H1 (cell line): Measurements from ENCODE around the gene GFOD1. TPM values are rescaled to one million over a fixed set of nuclear protein-coding genes. Genes with fewer than 3 reads are reported as not detected.
A peak's percentile ranks its signal among the peaks of the same experiment; 100 is the strongest.

ENCODE experiments used
- CTCF ChIA-PET: fragments of 300-600 bp; sonication (Branson Sonifier 250); formaldehyde crosslinking; loops from one replicate; lab custom pipeline; 2021; ENCODE audit not compliant: partially characterized antibody; lab: Charles Lee
- POLR2A ChIA-PET: fragments of 300-600 bp; sonication (Branson Sonifier 250); formaldehyde crosslinking; loops from one replicate; lab custom pipeline; 2021; ENCODE audit warnings: inconsistent platforms; ENCODE audit not compliant: partially characterized antibody; lab: Charles Lee
- DNase-seq, 2 experiments: peaks; one replicate each; pipeline versions ENCODE4 v3.0.0 to v3.0.0-alpha.2; 2010 to 2022; ENCODE audit warnings: low spot score in 2 of 2, low read depth in 1 of 2, mixed read lengths in 1 of 2
- FAIRE-seq: peaks from 2 replicates; lab custom pipeline; 2011; peaks lifted over from hg19 to GRCh38; lab: Jason Lieb, UNC
- H2AFZ ChIP-seq: 2 replicates; pipeline ENCODE4 v1.8.1; 2012; ENCODE audit warnings: low read length, inconsistent platforms
- H2AK5ac ChIP-seq: 2 replicates; pipeline ENCODE4 v1.6.1; 2013; ENCODE audit warnings: low read depth, low read length
- H2BK120ac ChIP-seq: replicated peaks from 2 replicates; pipeline ENCODE3; 2013; ENCODE audit warnings: low read depth, low read length, inconsistent platforms
- H2BK12ac ChIP-seq: 2 replicates; pipeline ENCODE4 v1.6.1; 2013; ENCODE audit warnings: low read depth, low read length
- H2BK15ac ChIP-seq: 2 replicates; pipeline ENCODE4 v1.6.1; 2013; ENCODE audit warnings: low read length
- H2BK20ac ChIP-seq: 2 replicates; pipeline ENCODE4 v1.6.1; 2013; ENCODE audit warnings: low read length
- H2BK5ac ChIP-seq: 2 replicates; pipeline ENCODE4 v1.6.1; 2013; ENCODE audit warnings: low read depth, low read length
- H3K14ac ChIP-seq: 2 replicates; pipeline ENCODE4 v1.6.1; 2013; ENCODE audit warnings: inconsistent platforms; ENCODE audit not compliant: insufficient read length
- H3K18ac ChIP-seq: 2 replicates; pipeline ENCODE4 v1.6.1; 2013; ENCODE audit warnings: low read length; ENCODE audit errors: extremely low read depth
- H3K23ac ChIP-seq: 2 replicates; pipeline ENCODE4 v1.6.1; 2013; ENCODE audit warnings: inconsistent platforms; ENCODE audit not compliant: insufficient read length
- H3K23me2 ChIP-seq: 2 replicates; pipeline ENCODE4 v1.6.1; 2013; ENCODE audit warnings: low read depth, low read length
- H3K27ac ChIP-seq: 2 replicates; pipeline ENCODE4 v1.6.1; 2011; ENCODE audit warnings: low read depth, low read length, inconsistent platforms
- H3K27me3 ChIP-seq, 4 experiments: replicated peaks in 1 of 4; 1 replicate in 1 of 4; 2 replicates in 3 of 4; pipeline versions ENCODE4 v1.6.1 to v1.8.1; 2011 to 2013; ENCODE audit warnings: low read length in 3 of 4, mild to moderate bottlenecking in 3 of 4, inconsistent platforms in 2 of 4, mixed read lengths in 2 of 4, moderate library complexity in 1 of 4; ENCODE audit not compliant: control insufficient read depth in 3 of 4, insufficient read depth in 3 of 4; ENCODE audit errors: extremely low read depth in 1 of 4
- H3K36me3 ChIP-seq, 4 experiments: 2 replicates each; pipeline versions ENCODE4 v1.6.1 to v1.8.1; 2011 to 2013; ENCODE audit warnings: mild to moderate bottlenecking in 4 of 4, low read length in 3 of 4, moderate library complexity in 2 of 4, control low read depth in 1 of 4, inconsistent platforms in 1 of 4; ENCODE audit not compliant: insufficient read depth in 4 of 4, control insufficient read depth in 2 of 4
- H3K4ac ChIP-seq: replicated peaks from 2 replicates; pipeline ENCODE3; 2013; ENCODE audit warnings: low read length, low read depth, mixed read lengths, inconsistent platforms; ENCODE audit not compliant: insufficient read length
- H3K4me1 ChIP-seq, 4 experiments: replicated peaks in 1 of 4; 1 replicate in 1 of 4; 2 replicates in 3 of 4; pipeline versions ENCODE4 v1.6.1 to v1.8.1; 2011 to 2013; ENCODE audit warnings: low read length in 3 of 4, inconsistent platforms in 2 of 4, mixed read lengths in 1 of 4; ENCODE audit not compliant: insufficient read depth in 4 of 4, control insufficient read depth in 3 of 4
- H3K4me2 ChIP-seq, 2 experiments: 2 replicates each; pipeline versions ENCODE4 v1.6.1 to v1.8.1; 2011 to 2013; ENCODE audit warnings: low read depth in 2 of 2, low read length in 2 of 2, control low read depth in 1 of 2, inconsistent platforms in 1 of 2, mild to moderate bottlenecking in 1 of 2; ENCODE audit not compliant: insufficient read depth in 1 of 2
- H3K4me3 ChIP-seq, 4 experiments: fragments of 200-600, 300-600 bp in 1 of 4; sonication (generic), shearing (Covaris generic), sonication (Bioruptor Twin) in 1 of 4; 2 replicates each; pipeline versions ENCODE4 v1.5.1 to v1.8.1; 2011 to 2016; ENCODE audit warnings: low read length in 4 of 4, low read depth in 3 of 4, control low read depth in 2 of 4, inconsistent platforms in 2 of 4, mild to moderate bottlenecking in 2 of 4, mixed read lengths in 1 of 4, moderate library complexity in 1 of 4; ENCODE audit not compliant: insufficient read depth in 2 of 4; ENCODE audit errors: extremely low read depth in 1 of 4
- H3K56ac ChIP-seq: replicated peaks from 2 replicates; pipeline ENCODE3; 2013; ENCODE audit warnings: low read depth, mild to moderate bottlenecking, mixed read lengths, low read length, inconsistent platforms; ENCODE audit not compliant: insufficient read length
- H3K79me1 ChIP-seq: 2 replicates; pipeline ENCODE4 v1.6.1; 2013; ENCODE audit warnings: low read depth, low read length, control low read depth
- H3K79me2 ChIP-seq, 2 experiments: 2 replicates each; pipeline versions ENCODE4 v1.6.1 to v1.8.1; 2012 to 2013; ENCODE audit warnings: low read length in 2 of 2, mild to moderate bottlenecking in 2 of 2, inconsistent platforms in 1 of 2; ENCODE audit not compliant: insufficient read depth in 2 of 2, control insufficient read depth in 1 of 2
- H3K9ac ChIP-seq, 4 experiments: replicated peaks in 1 of 4; 1 replicate in 1 of 4; 2 replicates in 3 of 4; pipeline versions ENCODE4 v1.6.1 to v1.8.1; 2011 to 2013; ENCODE audit warnings: low read depth in 3 of 4, low read length in 3 of 4, control low read depth in 2 of 4, mild to moderate bottlenecking in 2 of 4, moderate library complexity in 2 of 4, inconsistent platforms in 1 of 4; ENCODE audit errors: extremely low read depth in 1 of 4
- H3K9me3 ChIP-seq, 2 experiments: 2 replicates each; pipeline versions ENCODE4 v1.6.1 to v1.8.1; 2012 to 2013; ENCODE audit warnings: mild to moderate bottlenecking in 2 of 2, moderate library complexity in 2 of 2, control low read depth in 1 of 2, inconsistent platforms in 1 of 2, low read depth in 1 of 2, low read length in 1 of 2, mixed read lengths in 1 of 2; ENCODE audit not compliant: insufficient read depth in 2 of 2
- H4K20me1 ChIP-seq, 2 experiments: replicated peaks in 1 of 2; 2 replicates each; pipeline versions ENCODE3 to v1.8.1; 2011 to 2013; ENCODE audit warnings: inconsistent platforms in 2 of 2, low read length in 2 of 2, mild to moderate bottlenecking in 1 of 2; ENCODE audit not compliant: insufficient read depth in 2 of 2, control insufficient read depth in 1 of 2
- H4K5ac ChIP-seq: 2 replicates; pipeline ENCODE4 v1.6.1; 2013; ENCODE audit warnings: low read length, low read depth, mixed read lengths, inconsistent platforms; ENCODE audit not compliant: insufficient read length
- H4K8ac ChIP-seq: 2 replicates; pipeline ENCODE4 v1.8.0; 2013; ENCODE audit warnings: mild to moderate bottlenecking, moderate library complexity, low read length, inconsistent platforms; ENCODE audit not compliant: insufficient read depth; ENCODE audit errors: extremely low read depth
- H4K91ac ChIP-seq: replicated peaks from 2 replicates; pipeline ENCODE3; 2013; ENCODE audit warnings: low read length, mixed read lengths, inconsistent platforms; ENCODE audit not compliant: insufficient read length
- CEBPB ChIP-seq: IDR thresholded peaks from 2 replicates; pipeline ENCODE4 v1.6.1; 2012; ENCODE audit warnings: low read depth, low read length
- KDM4A ChIP-seq: IDR thresholded peaks from one replicate; pipeline ENCODE4 v1.7.1; 2012; ENCODE audit warnings: low read depth, mild to moderate bottlenecking, moderate library complexity, low read length, inconsistent platforms; ENCODE audit not compliant: severe bottlenecking
- PHF8 ChIP-seq: fragments of 200-600 bp; sonication (generic); conservative IDR thresholded peaks from 2 replicates; pipeline ENCODE4 v1.7.1; 2012; ENCODE audit warnings: low read depth, mild to moderate bottlenecking, inconsistent platforms, low read length, moderate library complexity
- POU5F1 ChIP-seq: IDR thresholded peaks from 2 replicates; pipeline ENCODE4 v1.6.1; 2011; ENCODE audit warnings: low read depth, mild to moderate bottlenecking, low read length, moderate library complexity
- SAP30 ChIP-seq: fragments of 300-600 bp; sonication (generic); IDR thresholded peaks from 2 replicates; pipeline ENCODE4 v1.7.1; 2012; ENCODE audit warnings: low read length, moderate library complexity, mild to moderate bottlenecking, inconsistent platforms; ENCODE audit not compliant: insufficient read depth, insufficient replicate concordance
- TCF12 ChIP-seq: IDR thresholded peaks from 2 replicates; pipeline ENCODE4 v1.6.1; 2011; ENCODE audit warnings: low read depth, mild to moderate bottlenecking, low read length
- WGBS, 2 experiments: shearing (Covaris generic) in 1 of 2; methylation state at CpG; one replicate each; pipeline versions ENCODE4 v1.1.6 to v1.1.7; 2013 to 2015; ENCODE audit warnings: low lambda C conversion rate in 2 of 2, mixed read lengths in 2 of 2, inconsistent platforms in 1 of 2, low coverage in 1 of 2, missing lambda C conversion rate in 1 of 2; ENCODE audit not compliant: insufficient replicate concordance in 2 of 2, insufficient coverage in 1 of 2, insufficient read length in 1 of 2; ENCODE audit errors: extremely low coverage in 1 of 2, missing lambda C conversion rate in 1 of 2; 5-methylcytosine and 5-hydroxymethylcytosine counted together
- polyA plus RNA-seq, 7 experiments: library from polyadenylated mRNA; depleted of rRNA in 3 of 7; stranded (reverse) in 5 of 7; unstranded in 2 of 7; fragments of >200 nt in 5 of 7; fragments of 200-250 nt in 2 of 7; gene quantifications; 1 replicate in 5 of 7; 2 replicates in 1 of 7; 4 replicates in 1 of 7; pipeline versions ENCODE4 v1.2.1 to v1.2.3, GENCODE V29; 2011 to 2013; ENCODE audit warnings: missing spikeins in 2 of 7, mixed read lengths in 2 of 7
- total RNA-seq: library from RNA; stranded (reverse); fragmentation: NEBNext Ultra II Directional; extraction: Animal tissue kit (Norgen Biotek cat#: 25700); gene quantifications from 2 replicates; pipeline ENCODE4 v1.2.1, GENCODE V29; 2021
- TF ChIP-seq, protein P1 (sequence below): IDR thresholded peaks from 2 replicates; pipeline ENCODE4 v1.6.1; 2011; ENCODE audit warnings: low read length, improper control_type of control experiment

Gene GFOD1
- total and polyA plus RNA-seq, 2 of the 8 experiments (the other 6 are each of a cell fraction or from before 2014, with no cell fraction given): 2.5 to 8.8 TPM

DNA sequence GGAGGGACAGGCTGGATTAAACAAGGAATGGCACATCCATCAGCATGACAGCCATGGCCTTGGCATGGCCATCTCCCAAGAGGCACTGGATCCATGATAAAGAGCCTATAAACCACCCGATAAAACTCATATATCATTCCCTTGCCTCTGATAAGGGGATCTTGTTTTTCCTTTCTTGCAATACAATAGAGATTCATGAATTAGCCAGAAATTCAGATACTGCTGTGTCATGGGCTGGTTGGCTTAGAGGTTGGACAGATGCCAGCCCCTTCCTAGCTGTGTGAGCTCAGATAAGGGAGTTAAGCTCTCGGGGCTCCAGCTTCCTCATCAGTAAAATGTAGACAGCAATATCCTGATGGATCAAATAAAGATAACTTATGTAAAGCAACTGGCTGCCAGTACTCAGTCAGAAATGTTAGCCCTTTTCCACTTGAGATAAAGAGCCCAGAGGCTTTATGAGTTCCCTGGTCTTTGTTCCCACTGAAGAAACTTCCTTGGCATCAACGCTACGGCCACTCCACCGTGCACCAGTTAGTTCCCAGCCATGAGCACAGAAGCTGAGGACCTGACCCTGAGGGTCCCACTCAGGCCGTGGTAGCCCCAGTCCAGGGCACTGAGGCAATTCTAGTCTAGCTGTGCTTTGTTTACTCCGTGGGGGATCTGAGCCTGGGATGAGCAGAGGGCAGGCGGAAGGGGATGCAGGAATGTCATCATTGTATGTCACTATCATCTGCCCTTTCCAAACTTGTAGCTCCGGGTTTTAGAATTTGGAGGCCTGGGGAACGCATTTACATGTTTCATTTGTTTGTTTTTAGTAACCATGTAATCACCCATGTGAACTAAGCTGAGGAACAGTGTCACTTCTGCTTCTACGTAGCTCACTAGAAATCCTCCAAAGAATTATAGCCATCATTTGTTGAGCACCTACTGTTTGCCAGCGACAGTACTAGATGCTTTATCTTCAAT lies 91.8 kb downstream of the GFOD1 start:
- H2AFZ ChIP-seq: no peak overlapping the region
- DNase-seq: no peak
- TF ChIP-seq CEBPB: no peak
- TF ChIP-seq KDM4A: no peak
- TF ChIP-seq, protein P1, sequence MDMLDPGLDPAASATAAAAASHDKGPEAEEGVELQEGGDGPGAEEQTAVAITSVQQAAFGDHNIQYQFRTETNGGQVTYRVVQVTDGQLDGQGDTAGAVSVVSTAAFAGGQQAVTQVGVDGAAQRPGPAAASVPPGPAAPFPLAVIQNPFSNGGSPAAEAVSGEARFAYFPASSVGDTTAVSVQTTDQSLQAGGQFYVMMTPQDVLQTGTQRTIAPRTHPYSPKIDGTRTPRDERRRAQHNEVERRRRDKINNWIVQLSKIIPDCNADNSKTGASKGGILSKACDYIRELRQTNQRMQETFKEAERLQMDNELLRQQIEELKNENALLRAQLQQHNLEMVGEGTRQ: no peak
- TF ChIP-seq SAP30: no peak
- no peak for TF ChIP-seq POU5F1
- no peak for TF ChIP-seq PHF8
- no peak for TF ChIP-seq TCF12

More for the DNA sequence above, 91.8 kb downstream of the GFOD1 start:
- no peaks in the 10 kb centered on the region for H3K79me2 ChIP-seq
- H3K4ac ChIP-seq: no peak overlapping the region
- H3K14ac ChIP-seq: no peak overlapping the region
- H3K23ac ChIP-seq: no peak overlapping the region
- H4K8ac ChIP-seq: no peak overlapping the region
- 91% methylated on average over 12 of the region's 12 CpGs; no CpG with 5 or more reads in 1 of the 2 experiments for WGBS, 2 experiments
- no peak overlapping the region for H2BK15ac ChIP-seq
- no peaks in the 10 kb centered on the region for H3K27me3 ChIP-seq
- 0 out of 2 replicates have a peak overlapping the region, but pooled peaks have one; percentile 31 for H2BK12ac ChIP-seq
- ChIA-PET POLR2A (no interaction called here), CTCF (interaction anchor here (0.7 to 2.7 kb wide), 7 partner anchors 9 to 60 kb away, joined by 3 to 13 read pairs (median 4); no protein-coding TSS in a partner anchor)
- peaks cover 0 to 3% (median 2%) of the 10 kb centered on the region in 4 experiments; a peak in 3 of 7 replicates for H3K4me1 ChIP-seq
- no peak overlapping the region for H3K4me3 ChIP-seq
- no peak overlapping the region for H2BK120ac ChIP-seq
- H3K9ac ChIP-seq: no peak overlapping the region
- H3K18ac ChIP-seq: no peak overlapping the region
- H2BK20ac ChIP-seq: no peak overlapping the region; the same call in 1 of the 2 replicates
- no peaks in the 10 kb centered on the region for H3K9me3 ChIP-seq
- 0 out of 2 replicates have a peak overlapping the region, but pooled peaks have one; percentile 39 for H2AK5ac ChIP-seq
- peak overlapping the region; percentile 29 for H4K91ac ChIP-seq
- H3K23me2 ChIP-seq: no peaks in the 10 kb centered on the region
- H3K79me1 ChIP-seq: no peaks in the 10 kb centered on the region; the same call in 1 of the 2 replicates
- no peak overlapping the region for H3K27ac ChIP-seq
- no peak overlapping the region for H4K5ac ChIP-seq
- H2BK5ac ChIP-seq: peak overlapping the region; percentile 26; the same call in 1 of the 2 replicates
- FAIRE-seq: no peak
- H3K36me3 ChIP-seq: no peaks in the 10 kb centered on the region
- H4K20me1 ChIP-seq: no peaks in the 10 kb centered on the region
- no peak overlapping the region for H3K4me2 ChIP-seq
- H3K56ac ChIP-seq: no peak overlapping the region
